RWPE1 (cell line): ENCODE data around the gene EVA1B.

Experiments used
- CTCF ChIA-PET: fragments of 350-600 bp; sonication (Branson Sonifier 250); formaldehyde crosslinking; extraction: SDS; loops from one replicate; lab custom pipeline; 2021; lab: Yijun Ruan, JAX
- POLR2A ChIA-PET: fragments of 400-600 bp; formaldehyde crosslinking; extraction: SDS; loops from one replicate; lab custom pipeline; 2020; ENCODE audit warnings: antibody characterized with exemption; ENCODE audit not compliant: low non-redundant PET; lab: Yijun Ruan, JAX
- DNase-seq: peaks from one replicate; pipeline ENCODE4 v3.0.0; 2012; ENCODE audit warnings: low spot score
- H3K27ac ChIP-seq: fragments of 450-650 bp; 2 replicates; pipeline ENCODE4 v1.5.1; 2017
- TF ChIP-seq, protein P1 (sequence below): fragments of 450-650 bp; conservative IDR thresholded peaks from 2 replicates; pipeline ENCODE4 v1.5.1; 2017; ENCODE audit warnings: low read depth, mild to moderate bottlenecking

EVA1B gene

GRCh38 chr1:36322041-36322785 is 1.2 kb downstream of the EVA1B start:
- POLR2A ChIA-PET, result no interaction called here
- CTCF ChIA-PET, result interaction anchor here (0.6 kb wide), 1 partner anchor 18 kb away, joined by 5 read pairs; no protein-coding TSS in a partner anchor
- DNase-seq, result no peak
- TF ChIP-seq, protein P1, sequence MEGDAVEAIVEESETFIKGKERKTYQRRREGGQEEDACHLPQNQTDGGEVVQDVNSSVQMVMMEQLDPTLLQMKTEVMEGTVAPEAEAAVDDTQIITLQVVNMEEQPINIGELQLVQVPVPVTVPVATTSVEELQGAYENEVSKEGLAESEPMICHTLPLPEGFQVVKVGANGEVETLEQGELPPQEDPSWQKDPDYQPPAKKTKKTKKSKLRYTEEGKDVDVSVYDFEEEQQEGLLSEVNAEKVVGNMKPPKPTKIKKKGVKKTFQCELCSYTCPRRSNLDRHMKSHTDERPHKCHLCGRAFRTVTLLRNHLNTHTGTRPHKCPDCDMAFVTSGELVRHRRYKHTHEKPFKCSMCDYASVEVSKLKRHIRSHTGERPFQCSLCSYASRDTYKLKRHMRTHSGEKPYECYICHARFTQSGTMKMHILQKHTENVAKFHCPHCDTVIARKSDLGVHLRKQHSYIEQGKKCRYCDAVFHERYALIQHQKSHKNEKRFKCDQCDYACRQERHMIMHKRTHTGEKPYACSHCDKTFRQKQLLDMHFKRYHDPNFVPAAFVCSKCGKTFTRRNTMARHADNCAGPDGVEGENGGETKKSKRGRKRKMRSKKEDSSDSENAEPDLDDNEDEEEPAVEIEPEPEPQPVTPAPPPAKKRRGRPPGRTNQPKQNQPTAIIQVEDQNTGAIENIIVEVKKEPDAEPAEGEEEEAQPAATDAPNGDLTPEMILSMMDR, result no peak
- peak overlapping the region; percentile 72 for H3K27ac ChIP-seq

GRCh38 chr1:36321119-36321951 is 2.1 kb downstream of the EVA1B start:
- ChIA-PET CTCF (interaction anchor here (0.6 to 0.7 kb wide), 2 partner anchors 8 to 19 kb away, joined by 3 to 5 read pairs; no protein-coding TSS in a partner anchor), POLR2A (no interaction called here)
- H3K27ac ChIP-seq, result no peak overlapping the region
- TF ChIP-seq, protein P1, result no peak
- DNase-seq, result no peak

- CTCF ChIA-PET, result interaction anchor here (0.7 kb wide), 1 partner anchor 9 kb away, joined by 3 read pairs; no protein-coding TSS in a partner anchor
- TF ChIP-seq, protein P1, result no peak
- no peak for DNase-seq
- H3K27ac ChIP-seq, result no peak overlapping the region
- POLR2A ChIA-PET, result no interaction called here
These were observed 2.7 kb downstream of the EVA1B start for GRCh38 chr1:36320767-36321118.

GRCh38 chr1:36320291-36320761 is 3.1 kb downstream of the EVA1B start:
- H3K27ac ChIP-seq, result no peak overlapping the region
- DNase-seq, result no peak
- ChIA-PET POLR2A (no interaction called here), CTCF (interaction anchor here (0.7 kb wide), 1 partner anchor 9 kb away, joined by 3 read pairs; no protein-coding TSS in a partner anchor)
- TF ChIP-seq, protein P1, result no peak

DNA sequence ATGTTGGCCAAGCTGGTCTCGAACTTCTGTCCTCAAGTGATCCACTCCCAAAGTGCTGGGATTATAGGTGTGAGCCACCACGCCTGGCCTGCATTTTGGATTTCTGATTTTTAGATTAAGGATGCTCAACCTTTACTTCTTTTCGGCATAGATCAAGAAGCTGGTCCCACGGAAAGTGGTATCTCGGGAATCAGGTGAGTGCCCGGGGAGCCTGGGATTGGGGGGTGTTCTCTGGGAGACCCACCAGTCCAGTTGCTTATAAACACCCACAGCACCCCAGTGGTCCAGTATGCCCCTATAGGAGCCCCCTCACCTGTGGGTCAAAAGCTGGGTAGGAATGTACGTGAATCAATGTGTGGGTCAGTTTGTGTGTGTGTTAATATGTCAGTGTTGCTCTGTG is 14.0 kb downstream of the EVA1B start:
- ChIA-PET POLR2A (no interaction called here), CTCF (interaction anchor here (1.2 kb wide), 1 partner anchor 60 kb away, joined by 6 read pairs; no protein-coding TSS in a partner anchor)
- DNase-seq, result no peak
- TF ChIP-seq, protein P1, result no peak
- no peak overlapping the region for H3K27ac ChIP-seq
